ENCODE data around the gene MPL.

DNA sequence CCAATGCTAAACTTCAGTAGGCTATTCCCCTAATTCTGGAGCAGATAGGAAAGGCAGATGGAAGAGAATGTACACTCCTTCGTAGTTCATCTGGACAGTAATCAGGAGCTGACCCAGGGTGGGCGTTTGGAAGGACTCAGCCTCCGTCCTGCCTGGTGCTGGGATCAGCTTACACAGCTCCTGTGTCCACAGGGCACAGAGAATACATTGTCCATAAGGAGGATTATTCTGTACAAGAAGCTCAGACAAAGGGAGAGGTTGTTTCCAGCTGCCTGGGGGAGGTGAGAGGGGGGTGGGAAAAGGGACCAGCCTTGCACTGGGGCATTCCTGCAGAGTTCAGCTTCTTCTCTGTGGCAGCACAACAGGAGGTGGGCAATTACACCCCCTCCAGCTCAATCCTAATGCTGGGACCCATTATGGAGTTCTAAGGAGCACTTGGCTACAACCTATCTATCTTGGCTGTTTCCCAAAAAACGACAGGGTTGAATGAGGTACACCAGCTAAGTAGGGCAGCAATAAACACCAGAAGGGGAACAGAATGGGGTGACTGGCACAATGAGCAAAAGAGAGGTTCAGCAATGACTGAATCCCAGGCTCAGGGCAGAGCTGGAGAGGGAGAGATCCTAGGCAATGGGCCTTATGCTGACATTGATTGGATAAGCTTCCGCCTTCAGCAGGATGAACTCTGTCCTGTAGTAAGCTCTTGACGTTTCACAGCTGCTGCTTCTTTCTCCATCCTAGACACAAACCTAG is 44.6 kb downstream of the MPL start:
- TF ChIP-seq EZH2 (IDR thresholded peaks at IDR 0.05; ENCODE audit: insufficient read depth, poor library complexity, severe bottlenecking) (no peak), EZH2phosphoT487 (IDR thresholded peaks at IDR 0.05; ENCODE audit: insufficient read depth, low read depth) (no peak)

Measured in GM23248 (cell line).